Transverse colon (tissue), 3 donors: Measurements from ENCODE around the gene ZBTB48.

Experiments
- CTCF ChIP-seq, 5 experiments: fragments of 200-600 bp in 3 of 5; fragments of 450-650 bp in 2 of 5; sonication (generic) in 3 of 5; IDR thresholded peaks; 1 replicate in 2 of 5; 2 replicates in 3 of 5; pipeline ENCODE4 v1.5.1; 2016 to 2017; ENCODE audit warnings: antibody characterized with exemption in 5 of 5, inconsistent platforms in 3 of 5, mild to moderate bottlenecking in 2 of 5, moderate library complexity in 1 of 5
- EP300 ChIP-seq: sonication (generic); formaldehyde crosslinking; IDR thresholded peaks from one replicate; pipeline ENCODE4 v1.6.1; 2017; ENCODE audit warnings: antibody characterized with exemption, low read depth
- POLR2A ChIP-seq: fragments of 450-650 bp; IDR thresholded peaks from one replicate; pipeline ENCODE4 v1.6.1; 2016; ENCODE audit warnings: antibody characterized with exemption, mild to moderate bottlenecking, moderate library complexity

DNA sequence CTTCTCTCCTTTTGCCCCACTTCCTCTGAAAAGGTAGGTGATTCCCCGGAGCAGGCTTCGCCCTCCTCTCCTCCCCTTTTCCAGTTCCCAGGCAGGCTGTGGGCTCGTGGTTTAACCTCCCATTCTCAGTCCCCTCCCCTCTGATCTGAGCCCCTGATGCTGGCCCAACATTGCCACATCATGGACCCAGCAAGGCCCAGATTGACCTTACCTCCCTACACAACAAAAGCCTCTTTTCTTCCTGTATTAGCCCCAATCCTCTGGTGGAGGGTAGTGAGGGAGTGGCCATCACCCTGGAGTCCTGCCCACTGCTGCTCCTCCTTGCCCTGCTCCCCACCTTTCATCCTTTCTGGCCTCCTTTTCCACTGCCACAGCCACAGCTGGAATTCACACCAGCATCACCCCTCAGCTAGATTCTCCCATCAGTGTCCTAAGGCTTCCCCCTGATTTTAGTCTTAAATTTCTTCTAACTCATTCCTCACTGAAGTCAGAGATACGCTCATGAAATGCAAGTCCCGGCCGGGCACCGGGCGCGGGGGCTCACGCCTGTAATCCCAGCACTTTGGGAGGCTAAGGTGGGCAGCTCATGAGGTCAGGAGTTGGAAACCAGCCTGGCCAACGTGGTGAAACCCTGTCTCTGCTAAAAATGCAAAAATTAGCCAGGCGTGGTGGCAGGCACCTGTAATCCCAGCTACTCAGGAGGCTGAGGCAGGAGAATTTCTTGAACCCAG lies 7.0 kb upstream of the ZBTB48 start:
- TF ChIP-seq CTCF (IDR thresholded peaks at IDR 0.05) = no peak
- no peak for TF ChIP-seq POLR2A
- TF ChIP-seq EP300 = no peak
